ENCODE results near the gene SH3PXD2A. TPM values are rescaled to one million over a fixed set of nuclear protein-coding genes. Genes with fewer than 3 reads are reported as not detected.
"Not testable (repeated sequence)": the region's sequence is repeated elsewhere in the genome, so short reads cannot be mapped to it uniquely, and the experiment has no call there.

The SH3PXD2A gene
- polyA plus RNA-seq, 4 donors: 2.2 to 28.3 (median 8.7) TPM

DNA sequence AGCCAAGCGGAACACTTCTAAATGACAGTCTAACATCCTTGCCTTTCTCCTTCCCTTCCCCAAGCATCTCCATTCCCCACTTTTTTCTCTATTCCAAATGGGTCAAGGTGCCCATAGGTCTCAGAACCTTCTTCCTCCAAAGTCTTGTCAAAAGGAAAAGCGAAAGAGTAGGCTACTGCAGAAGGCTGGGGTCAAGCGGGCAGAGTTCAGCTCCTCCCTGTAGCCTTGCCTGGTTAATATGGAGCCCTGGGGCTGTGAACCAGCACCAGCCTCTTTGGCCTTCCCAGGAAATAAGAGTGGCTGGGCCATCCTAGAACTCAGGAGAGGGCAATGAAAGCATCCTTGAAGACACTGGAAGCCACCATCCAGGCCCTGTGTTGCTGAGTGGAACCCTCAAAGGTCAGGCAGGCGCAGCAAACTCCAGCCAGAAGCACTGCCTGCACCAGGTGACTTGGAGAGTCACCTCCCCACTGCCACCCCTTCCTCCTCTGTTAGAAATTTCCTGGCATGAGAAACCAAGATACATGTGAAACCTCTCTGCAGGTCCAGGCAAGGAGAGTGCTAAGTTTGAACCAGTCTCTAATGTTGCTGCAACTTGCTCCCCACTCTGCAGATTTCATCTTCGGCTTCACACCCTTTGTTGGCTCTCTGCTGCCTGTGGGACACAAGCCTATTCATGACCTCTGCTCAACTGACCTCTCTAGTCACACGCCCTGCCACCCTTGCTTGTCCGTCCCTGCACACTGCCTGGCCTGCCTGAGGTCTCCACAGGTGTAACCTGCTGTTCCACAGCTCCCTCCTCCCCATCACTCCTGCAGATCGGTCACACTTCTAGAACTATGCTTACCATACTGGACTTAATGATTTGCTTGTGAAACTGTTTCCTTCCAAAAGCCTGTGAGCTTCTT, 74.9 kb downstream of the SH3PXD2A start:
- Histone ChIP-seq H3K27me3 (ENCODE audit: control insufficient read depth in 3 of 3, insufficient read depth in 3 of 3, low read length in 3 of 3) (no peaks in the 10 kb centered on the region), H3K4me3 (ENCODE audit: low read depth in 1 of 3, low read length in 3 of 3) (no peak overlapping the region), H3K36me3 (ENCODE audit: control insufficient read depth in 3 of 3, insufficient read depth in 2 of 3, low read depth in 1 of 3, low read length in 3 of 3) (peaks cover 0 to 52% (median 0%) of the 10 kb centered on the region in 3 donors), H3K4me1 (ENCODE audit: control insufficient read depth in 3 of 3, insufficient read depth in 2 of 3, low read depth in 1 of 3, low read length in 2 of 3) (peaks cover 2 to 25% (median 4%) of the 10 kb centered on the region in 3 donors), H3K9me3 (ENCODE audit: control insufficient read depth in 2 of 2, insufficient read depth in 1 of 2, low read depth in 1 of 2, low read length in 1 of 2) (no peaks in the 10 kb centered on the region), H3K27ac (ENCODE audit: low read depth in 1 of 3, low read length in 2 of 3) (peak overlapping the region in 1 of 3 donors; percentile 13)
- FAIRE-seq: no peak
- 69 to 76% (median 74%) methylated on average over 8 of the region's 8 CpGs for WGBS, 3 donors
- DNase-seq: peak in 1 of 2 donors; percentile 68

DNA sequence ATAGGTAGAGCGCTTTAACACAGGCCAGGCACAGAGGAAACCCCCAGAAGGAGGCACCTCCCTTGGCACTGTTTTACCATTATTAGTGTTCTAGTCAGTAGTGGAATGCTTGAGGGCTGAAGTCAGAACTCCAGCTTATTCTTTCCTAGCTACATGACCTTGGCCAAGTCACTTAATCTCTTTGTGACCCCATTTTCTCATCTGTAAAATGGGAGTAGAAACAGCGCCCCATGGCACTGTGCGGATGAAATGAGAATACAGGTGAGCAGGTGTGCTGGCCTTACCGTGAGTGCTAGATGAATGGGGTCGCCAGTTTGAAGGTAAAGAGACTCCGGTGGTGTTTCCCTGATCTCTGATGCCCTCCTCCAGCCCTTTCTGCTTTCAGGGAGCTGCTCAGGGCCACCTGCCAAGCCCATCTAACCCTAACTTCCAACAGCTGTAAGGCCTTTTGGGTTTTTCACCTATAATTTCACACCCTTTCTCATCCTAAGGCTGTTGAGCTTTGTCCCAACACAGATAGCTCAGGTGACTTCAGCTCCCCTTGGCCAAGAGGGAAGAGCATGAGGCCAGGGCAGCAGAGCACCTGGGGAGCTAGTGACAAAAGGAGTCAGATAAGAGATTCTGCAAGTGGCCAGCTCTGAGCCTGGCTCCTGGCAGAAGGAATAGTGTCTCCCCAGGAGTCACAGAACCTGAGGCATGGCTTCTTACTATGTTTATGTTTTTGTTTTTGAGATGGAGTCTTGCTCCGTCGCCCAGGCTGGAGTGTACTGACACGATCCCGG, 76.8 kb downstream of the SH3PXD2A start:
- H3K4me1 ChIP-seq (ENCODE audit: control insufficient read depth in 3 of 3, insufficient read depth in 2 of 3, low read depth in 1 of 3, low read length in 2 of 3): peaks cover 2 to 17% (median 4%) of the 10 kb centered on the region in 3 donors
- H3K36me3 ChIP-seq (ENCODE audit: control insufficient read depth in 3 of 3, insufficient read depth in 2 of 3, low read depth in 1 of 3, low read length in 3 of 3): peaks cover 0 to 52% (median 0%) of the 10 kb centered on the region in 3 donors
- no peaks in the 10 kb centered on the region for H3K9me3 ChIP-seq (ENCODE audit: control insufficient read depth in 2 of 2, insufficient read depth in 1 of 2, low read depth in 1 of 2, low read length in 1 of 2)
- no peak for DNase-seq
- H3K27ac ChIP-seq (ENCODE audit: low read depth in 1 of 3, low read length in 2 of 3): no peak overlapping the region
- WGBS, 3 donors: 93 to 95% (median 94%) methylated on average over 10 of the region's 10 CpGs
- no peak for FAIRE-seq
- H3K27me3 ChIP-seq (ENCODE audit: control insufficient read depth in 3 of 3, insufficient read depth in 3 of 3, low read length in 3 of 3): no peaks in the 10 kb centered on the region
- no peak overlapping the region for H3K4me3 ChIP-seq (ENCODE audit: low read depth in 1 of 3, low read length in 3 of 3)

DNA sequence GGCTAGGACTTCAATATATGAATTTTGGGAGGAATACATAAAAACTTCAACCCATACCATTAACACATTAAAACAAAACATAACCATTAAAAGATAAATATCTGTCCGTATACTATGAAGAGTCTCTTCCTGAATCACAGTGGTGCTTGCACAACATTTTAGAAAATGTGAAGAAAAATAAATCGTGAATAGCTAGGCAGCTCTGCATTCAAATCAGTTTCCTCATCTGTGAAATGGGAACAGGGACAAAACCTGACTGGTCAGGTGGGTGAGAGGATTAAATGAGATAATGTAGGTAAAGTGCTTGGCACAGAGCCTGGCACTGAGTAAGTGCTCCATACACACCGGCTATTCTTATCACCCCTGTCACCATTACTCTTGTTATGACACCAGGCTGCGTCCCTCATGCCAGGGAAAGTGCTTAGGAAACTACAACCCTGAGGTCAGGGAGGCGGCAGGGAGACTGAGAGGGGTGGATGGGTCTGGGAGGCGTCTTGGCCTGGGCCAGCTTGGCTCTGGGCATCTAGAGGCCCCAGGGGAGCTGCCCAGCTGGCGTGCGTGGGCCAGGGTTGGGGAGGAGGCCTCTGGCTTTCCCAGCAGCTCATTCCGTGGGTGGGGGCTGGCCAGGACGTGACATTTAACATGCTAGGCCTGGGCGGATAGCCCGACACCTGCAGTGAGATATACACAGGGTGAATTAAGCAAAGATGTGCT, 78.3 kb downstream of the SH3PXD2A start:
- Histone ChIP-seq H3K27ac (ENCODE audit: low read depth in 1 of 3, low read length in 2 of 3) (no peak overlapping the region), H3K36me3 (ENCODE audit: control insufficient read depth in 3 of 3, insufficient read depth in 2 of 3, low read depth in 1 of 3, low read length in 3 of 3) (peaks cover 0 to 45% (median 0%) of the 10 kb centered on the region in 3 donors), H3K9me3 (ENCODE audit: control insufficient read depth in 2 of 2, insufficient read depth in 1 of 2, low read depth in 1 of 2, low read length in 1 of 2) (no peaks in the 10 kb centered on the region), H3K4me1 (ENCODE audit: control insufficient read depth in 3 of 3, insufficient read depth in 2 of 3, low read depth in 1 of 3, low read length in 2 of 3) (peaks cover 4 to 27% (median 6%) of the 10 kb centered on the region in 3 donors), H3K27me3 (ENCODE audit: control insufficient read depth in 3 of 3, insufficient read depth in 3 of 3, low read length in 3 of 3) (no peaks in the 10 kb centered on the region), H3K4me3 (ENCODE audit: low read depth in 1 of 3, low read length in 3 of 3) (no peak overlapping the region)
- FAIRE-seq: no peak
- WGBS, 3 donors: 68 to 73% (median 72%) methylated on average over 12 of the region's 12 CpGs
- DNase-seq: no peak

DNA sequence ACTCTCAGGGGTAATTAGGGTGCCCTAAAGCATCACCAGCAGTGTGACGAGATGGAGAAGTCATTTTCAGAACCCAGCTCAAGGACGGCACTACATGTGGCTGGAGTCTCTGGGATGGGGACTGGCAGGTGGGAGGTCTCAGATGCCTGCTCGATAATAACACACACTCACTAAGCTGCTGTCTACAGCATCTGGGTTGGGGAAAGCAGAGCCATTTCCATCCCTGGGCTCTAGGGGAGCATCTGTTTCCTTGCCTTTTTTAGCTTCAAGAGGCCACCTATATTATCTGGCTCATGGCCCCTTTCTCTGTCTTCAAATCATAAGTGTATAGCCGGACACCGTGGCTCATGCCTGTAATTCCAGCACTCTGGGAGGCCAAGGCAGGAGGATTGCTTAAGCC, 79.6 kb downstream of the SH3PXD2A start:
- no peak overlapping the region for H3K27ac ChIP-seq (ENCODE audit: low read depth in 1 of 3, low read length in 2 of 3)
- H3K4me1 ChIP-seq (ENCODE audit: control insufficient read depth in 3 of 3, insufficient read depth in 2 of 3, low read depth in 1 of 3, low read length in 2 of 3): peaks cover 4 to 25% (median 6%) of the 10 kb centered on the region in 3 donors
- FAIRE-seq: no peak
- 89 to 95% (median 93%) methylated on average over 5 of the region's 5 CpGs for WGBS, 3 donors
- DNase-seq: no peak
- H3K4me3 ChIP-seq (ENCODE audit: low read depth in 1 of 3, low read length in 3 of 3): no peak overlapping the region
- peaks cover 0 to 39% (median 0%) of the 10 kb centered on the region in 3 donors for H3K36me3 ChIP-seq (ENCODE audit: control insufficient read depth in 3 of 3, insufficient read depth in 2 of 3, low read depth in 1 of 3, low read length in 3 of 3)
- no peaks in the 10 kb centered on the region for H3K9me3 ChIP-seq (ENCODE audit: control insufficient read depth in 2 of 2, insufficient read depth in 1 of 2, low read depth in 1 of 2, low read length in 1 of 2)
- H3K27me3 ChIP-seq (ENCODE audit: control insufficient read depth in 3 of 3, insufficient read depth in 3 of 3, low read length in 3 of 3): no peaks in the 10 kb centered on the region

GRCh38 chr10:103772846-103773245, 82.5 kb downstream of the SH3PXD2A start:
- H3K4me1 ChIP-seq (ENCODE audit: control insufficient read depth in 3 of 3, insufficient read depth in 2 of 3, low read depth in 1 of 3, low read length in 2 of 3): peaks cover 0 to 16% (median 4%) of the 10 kb centered on the region in 3 donors
- not testable (repeated sequence) for H3K27me3 ChIP-seq (ENCODE audit: control insufficient read depth in 3 of 3, insufficient read depth in 3 of 3, low read length in 3 of 3); DNase-seq; H3K9me3 ChIP-seq (ENCODE audit: control insufficient read depth in 2 of 2, insufficient read depth in 1 of 2, low read depth in 1 of 2, low read length in 1 of 2); FAIRE-seq
- peak overlapping the region in 2 of 3 donors; percentile 40 to 41 for H3K4me3 ChIP-seq (ENCODE audit: low read depth in 1 of 3, low read length in 3 of 3)
- 26 to 53% (median 39%) methylated on average over 13 of the region's 13 CpGs for WGBS, 3 donors
- peaks cover 0 to 19% (median 0%) of the 10 kb centered on the region in 3 donors for H3K36me3 ChIP-seq (ENCODE audit: control insufficient read depth in 3 of 3, insufficient read depth in 2 of 3, low read depth in 1 of 3, low read length in 3 of 3)
- H3K27ac ChIP-seq (ENCODE audit: low read depth in 1 of 3, low read length in 2 of 3): peak overlapping the region; percentile 26 to 83 (median 69)

DNA sequence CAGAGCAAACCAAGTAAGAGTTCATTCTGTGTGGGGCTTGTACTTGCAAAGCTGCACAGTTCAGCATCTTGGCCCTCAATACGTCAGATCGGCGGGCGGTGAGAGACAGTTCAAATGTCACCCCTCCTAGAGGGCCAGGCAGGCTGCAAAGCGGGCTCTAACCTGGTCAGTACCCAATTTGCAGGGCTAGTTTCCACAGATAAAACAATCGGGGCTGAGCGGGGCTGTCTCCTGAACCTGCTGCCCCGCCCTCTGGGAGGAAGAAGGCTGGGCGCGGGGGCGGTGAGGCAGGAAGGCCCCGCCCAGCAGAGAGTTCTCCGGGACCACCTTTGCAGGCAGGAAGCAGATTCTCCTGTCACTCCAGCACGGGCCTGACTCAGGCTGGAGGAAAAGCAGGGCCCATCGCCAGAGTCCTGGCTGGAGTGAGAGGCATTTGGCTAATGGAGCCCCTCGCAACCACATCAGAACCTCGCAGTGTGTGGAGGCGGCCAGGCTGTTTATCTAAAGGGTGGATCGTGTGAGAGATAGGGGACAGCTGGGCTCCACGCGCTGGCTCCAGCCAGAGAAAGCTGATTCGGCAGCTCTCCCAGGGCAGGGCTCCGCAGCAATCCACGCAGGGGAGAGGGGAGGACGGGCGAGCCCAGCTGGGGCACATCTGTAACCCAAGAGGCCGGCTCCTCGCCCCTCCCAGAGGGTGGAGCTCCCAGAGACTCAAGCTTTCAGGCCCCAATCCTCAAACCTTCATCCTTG, 83.1 kb downstream of the SH3PXD2A start:
- Histone ChIP-seq H3K4me1 (ENCODE audit: control insufficient read depth in 3 of 3, insufficient read depth in 2 of 3, low read depth in 1 of 3, low read length in 2 of 3) (peaks cover 0 to 16% (median 4%) of the 10 kb centered on the region in 3 donors), H3K27me3 (ENCODE audit: control insufficient read depth in 3 of 3, insufficient read depth in 3 of 3, low read length in 3 of 3) (no peaks in the 10 kb centered on the region), H3K4me3 (ENCODE audit: low read depth in 1 of 3, low read length in 3 of 3) (peak overlapping the region in 2 of 3 donors; percentile 40 to 41), H3K9me3 (ENCODE audit: control insufficient read depth in 2 of 2, insufficient read depth in 1 of 2, low read depth in 1 of 2, low read length in 1 of 2) (no peaks in the 10 kb centered on the region), H3K36me3 (ENCODE audit: control insufficient read depth in 3 of 3, insufficient read depth in 2 of 3, low read depth in 1 of 3, low read length in 3 of 3) (peaks cover 0 to 19% (median 0%) of the 10 kb centered on the region in 3 donors), H3K27ac (ENCODE audit: low read depth in 1 of 3, low read length in 2 of 3) (peak overlapping the region; percentile 26 to 83 (median 69))
- DNase-seq (peak; percentile 70 to 89), FAIRE-seq (no peak)
- WGBS, 3 donors: 1 to 2% (median 2%) methylated on average over 27 to 28 of the region's 28 CpGs

DNA sequence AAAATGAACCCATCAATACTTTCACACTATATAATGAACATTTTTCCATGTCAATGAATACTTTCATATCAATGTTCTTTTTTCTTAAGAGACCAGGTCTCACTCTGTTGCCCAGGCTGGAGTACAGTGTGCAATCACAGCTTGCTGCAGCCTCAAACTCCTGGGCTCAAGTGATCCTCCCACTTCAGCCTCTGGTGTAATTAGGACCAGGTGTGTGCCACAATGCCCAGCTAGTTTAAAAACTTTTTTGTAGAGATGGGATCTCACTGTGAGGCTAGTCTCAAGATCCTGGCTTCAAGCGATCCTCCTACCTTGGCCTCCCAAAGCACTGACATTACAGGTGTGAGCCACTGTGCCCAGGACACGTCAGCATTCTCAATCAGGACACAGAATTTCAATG, 85.2 kb downstream of the SH3PXD2A start:
- Histone ChIP-seq H3K4me3 (ENCODE audit: low read depth in 1 of 3, low read length in 3 of 3) (no peak overlapping the region), H3K9me3 (ENCODE audit: control insufficient read depth in 2 of 2, insufficient read depth in 1 of 2, low read depth in 1 of 2, low read length in 1 of 2) (no peaks in the 10 kb centered on the region), H3K27ac (ENCODE audit: low read depth in 1 of 3, low read length in 2 of 3) (no peak overlapping the region), H3K27me3 (ENCODE audit: control insufficient read depth in 3 of 3, insufficient read depth in 3 of 3, low read length in 3 of 3) (no peaks in the 10 kb centered on the region), H3K36me3 (ENCODE audit: control insufficient read depth in 3 of 3, insufficient read depth in 2 of 3, low read depth in 1 of 3, low read length in 3 of 3) (peaks cover 0 to 29% (median 0%) of the 10 kb centered on the region in 3 donors), H3K4me1 (ENCODE audit: control insufficient read depth in 3 of 3, insufficient read depth in 2 of 3, low read depth in 1 of 3, low read length in 2 of 3) (peaks cover 0 to 16% (median 4%) of the 10 kb centered on the region in 3 donors)
- DNase-seq (no peak), FAIRE-seq (no peak)
- 93 to 96% (median 96%) methylated on average over 2 of the region's 2 CpGs for WGBS, 3 donors
